Fibroblast of skin of scalp (primary cell): ENCODE data around the gene CRABP2.

Source experiments
- DNase-seq: peaks from one replicate; pipeline ENCODE4 v3.0.0-alpha.2; 2013

Gene CRABP2

GRCh38 chr1:156689953-156690674, 15.3 kb downstream of the CRABP2 start:
- DNase-seq, result no peak

GRCh38 chr1:156689035-156689952, 16.1 kb downstream of the CRABP2 start:
- peak; percentile 85 for DNase-seq

- no peak for DNase-seq
Observed at GRCh38 chr1:156684227-156684782, 21.1 kb downstream of the CRABP2 start.

GRCh38 chr1:156682166-156682890, 23.1 kb downstream of the CRABP2 start:
- DNase-seq, result no peak

GRCh38 chr1:156681196-156681960, 24.0 kb downstream of the CRABP2 start:
- DNase-seq, result no peak

GRCh38 chr1:156680056-156680455, 25.3 kb downstream of the CRABP2 start:
- no peak for DNase-seq

- DNase-seq, result peak; percentile 87
Observed at GRCh38 chr1:156677616-156678596, 27.5 kb downstream of the CRABP2 start.

GRCh38 chr1:156676820-156677615, 28.4 kb downstream of the CRABP2 start, which contains the start of gene NES:
TSS of gene NES (minus strand) at chr1:156677407. CDS start at chr1:156677264, 143 bp downstream.
- peak; percentile 69 for DNase-seq

GRCh38 chr1:156676114-156676819, 29.1 kb downstream of the CRABP2 start:
- no peak for DNase-seq

GRCh38 chr1:156675210-156676113, 29.9 kb downstream of the CRABP2 start:
- peak; percentile 65 for DNase-seq

- no peak for DNase-seq
Observed at GRCh38 chr1:156673387-156674121, 31.8 kb downstream of the CRABP2 start.

GRCh38 chr1:156671804-156672203, 33.6 kb downstream of the CRABP2 start:
- DNase-seq, result no peak

GRCh38 chr1:156670791-156671190, 34.6 kb downstream of the CRABP2 start:
- no peak for DNase-seq

- DNase-seq, result no peak
Observed at GRCh38 chr1:156670359-156670758, 35.0 kb downstream of the CRABP2 start.

- DNase-seq, result no peak
Observed at GRCh38 chr1:156669794-156670193, 35.6 kb downstream of the CRABP2 start.

GRCh38 chr1:156668801-156669637, 36.4 kb downstream of the CRABP2 start:
- DNase-seq, result no peak
